ENCODE data around the gene POLD2.

DNA sequence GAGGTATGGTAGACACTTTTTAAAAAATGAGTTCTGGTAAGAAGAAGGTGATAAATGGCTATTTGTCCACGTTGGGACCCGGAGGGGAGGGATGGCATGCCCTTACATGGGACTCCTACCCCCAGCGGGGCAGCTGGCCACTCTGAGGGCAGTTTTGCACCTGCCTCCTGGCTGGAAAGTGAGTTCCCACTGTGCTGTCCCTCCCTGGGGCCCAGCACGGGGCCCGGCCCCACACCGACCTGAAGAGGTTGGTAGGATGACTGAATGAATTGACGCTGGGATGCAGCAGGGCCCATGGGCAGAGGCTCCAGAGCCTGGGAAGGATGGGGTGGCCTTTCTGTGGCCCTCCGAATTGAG is 19.8 kb downstream of the POLD2 start:
- TF ChIP-seq SUZ12 (IDR thresholded peaks at IDR 0.05; ENCODE audit: extremely low read depth, insufficient read depth, insufficient read length) (no peak), YY1 (IDR thresholded peaks at IDR 0.05; ENCODE audit: insufficient read depth, insufficient read length) (no peak), ZNF274 (IDR thresholded peaks at IDR 0.05; ENCODE audit: low read depth, low read length) (no peak)

Measured in NT2/D1 (cell line).